Kidney capillary endothelial cell (primary cell): Measurements from ENCODE around the gene CFAP92.

Source experiments
- DNase-seq: peaks from one replicate; pipeline ENCODE4 v3.0.0-alpha.2; 2018; ENCODE audit warnings: low spot score

The CFAP92 gene

DNA sequence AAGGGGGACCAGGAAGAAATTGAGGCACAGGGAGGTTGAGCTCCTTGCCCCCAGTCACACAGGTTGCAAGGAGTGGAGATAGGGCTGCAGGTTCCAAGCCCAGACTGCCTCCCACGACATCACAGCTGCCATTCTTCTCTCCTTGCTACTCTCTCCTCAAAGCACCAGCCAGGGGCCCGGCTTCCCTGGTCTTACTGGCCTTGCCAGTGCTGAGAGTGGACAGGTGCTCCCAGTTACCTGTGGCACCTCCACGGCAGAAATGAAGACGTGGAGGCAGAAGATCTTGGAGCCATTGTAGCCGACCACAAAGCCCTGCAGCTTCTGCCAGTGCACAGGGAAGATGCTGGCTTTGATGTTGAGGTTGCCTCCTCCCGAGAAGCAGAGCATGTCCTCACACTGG is 132.4 kb downstream of the CFAP92 start:
- DNase-seq, result no peak
